HT-29 (cell line): ENCODE data around the gene SERGEF. TPM values are rescaled to one million over a fixed set of nuclear protein-coding genes. Genes with fewer than 3 reads are reported as not detected.
"Not testable (repeated sequence)": the region's sequence is repeated elsewhere in the genome, so short reads cannot be mapped to it uniquely, and the experiment has no call there.

Source experiments
- DNase-seq: peaks from one replicate; pipeline ENCODE4 v3.0.0-alpha.2; 2015; ENCODE audit warnings: low spot score
- total RNA-seq: library from RNA; depleted of rRNA; stranded (reverse); fragments of >200 nt; shearing (Covaris generic); gene quantifications from 2 replicates; pipeline ENCODE4 v1.2.3, GENCODE V29; 2014

SERGEF gene
- total RNA-seq, 1 experiment from 2014 or later, result 26.0 TPM

GRCh38 chr11:17907046-17907445 lies 105.8 kb downstream of the SERGEF start:
- no peak for DNase-seq

GRCh38 chr11:17906436-17906835 lies 106.4 kb downstream of the SERGEF start:
- peak; percentile 34 for DNase-seq

GRCh38 chr11:17905477-17905876 lies 107.4 kb downstream of the SERGEF start:
- DNase-seq, result no peak

GRCh38 chr11:17901481-17901880 lies 111.4 kb downstream of the SERGEF start:
- no peak for DNase-seq

GRCh38 chr11:17898782-17899181 lies 114.1 kb downstream of the SERGEF start:
- DNase-seq, result no peak

- no peak for DNase-seq
Observed at GRCh38 chr11:17898071-17898470, 114.8 kb downstream of the SERGEF start.

- no peak for DNase-seq
Observed at GRCh38 chr11:17897495-17897894, 115.4 kb downstream of the SERGEF start.

- DNase-seq, result not testable (repeated sequence)
Observed at GRCh38 chr11:17896496-17897151, 116.2 kb downstream of the SERGEF start.

- DNase-seq, result no peak
Observed at GRCh38 chr11:17894929-17895658, 117.8 kb downstream of the SERGEF start.

- no peak for DNase-seq
Observed at GRCh38 chr11:17892409-17892808, 120.4 kb downstream of the SERGEF start.

- DNase-seq, result peak; percentile 21
Observed at GRCh38 chr11:17890325-17890724, 122.5 kb downstream of the SERGEF start.

GRCh38 chr11:17887779-17888178 lies 125.1 kb downstream of the SERGEF start:
- DNase-seq, result no peak

- DNase-seq, result no peak
Observed at GRCh38 chr11:17883946-17884345, 128.9 kb downstream of the SERGEF start.

GRCh38 chr11:17883057-17883456 lies 129.8 kb downstream of the SERGEF start:
- DNase-seq, result no peak

GRCh38 chr11:17878743-17879142 lies 134.1 kb downstream of the SERGEF start:
- DNase-seq, result no peak

GRCh38 chr11:17877886-17878285 lies 135.0 kb downstream of the SERGEF start:
- DNase-seq, result no peak

- no peak for DNase-seq
Observed at GRCh38 chr11:17876827-17877226, 136.0 kb downstream of the SERGEF start.

GRCh38 chr11:17875891-17876290 lies 137.0 kb downstream of the SERGEF start:
- DNase-seq, result no peak

- no peak for DNase-seq
Observed at GRCh38 chr11:17873586-17873985, 139.3 kb downstream of the SERGEF start.

- not testable (repeated sequence) for DNase-seq
Observed at GRCh38 chr11:17868398-17868797, 144.4 kb downstream of the SERGEF start.

GRCh38 chr11:17867341-17867740 lies 145.5 kb downstream of the SERGEF start:
- no peak for DNase-seq

- DNase-seq, result no peak
Observed at GRCh38 chr11:17865765-17866428, 146.9 kb downstream of the SERGEF start.

- peak; percentile 55 for DNase-seq
Observed at GRCh38 chr11:17864478-17864941, 148.3 kb downstream of the SERGEF start.
